Measurements from ENCODE around the gene CAST.

CAST gene

DNA sequence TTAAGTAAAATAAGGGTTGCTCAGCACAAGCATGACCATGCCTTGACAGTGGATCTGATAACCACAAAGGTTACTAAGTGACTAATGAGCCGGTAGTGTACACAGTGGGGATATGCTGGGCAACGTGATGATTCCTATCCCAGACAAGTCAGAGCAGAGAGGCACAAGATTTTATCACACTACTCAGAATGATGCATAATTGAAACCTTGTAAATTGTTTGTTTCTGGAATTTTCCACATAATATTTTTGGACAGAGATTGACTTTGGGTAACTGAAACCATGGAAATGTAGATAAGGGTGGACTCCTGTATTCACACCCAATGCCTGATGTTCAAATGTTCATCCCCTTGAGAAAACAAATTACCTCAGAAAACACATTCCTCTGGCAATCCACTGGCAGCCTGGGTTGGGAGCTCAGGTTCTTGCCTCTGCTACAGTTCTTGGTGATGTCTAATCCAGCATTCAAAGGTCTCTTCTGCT, 161.8 kb downstream of the CAST start:
- H3K9me3 ChIP-seq (ENCODE audit: control insufficient read depth, low read length) = no peaks in the 10 kb centered on the region
- no peaks in the 10 kb centered on the region for H3K4me1 ChIP-seq (ENCODE audit: control insufficient read depth, insufficient read depth, low read length)
- H3K27me3 ChIP-seq (ENCODE audit: control insufficient read depth, insufficient read depth, low read length) = no peaks in the 10 kb centered on the region
- no peak overlapping the region for H3K4me3 ChIP-seq (ENCODE audit: low read length)
- no peaks in the 10 kb centered on the region for H3K36me3 ChIP-seq (ENCODE audit: control insufficient read depth, insufficient read depth, low read length)
- no peak overlapping the region for H3K9ac ChIP-seq (ENCODE audit: low read length)

All from mucosa of stomach (tissue), 1 donor.